Esophagus muscularis mucosa (tissue), 4 donors: ENCODE data around the gene FMN1.

Source experiments
- EP300 ChIP-seq: sonication (generic); formaldehyde crosslinking; IDR thresholded peaks from one replicate; pipeline ENCODE4 v1.6.1; 2017; ENCODE audit warnings: antibody characterized with exemption
- POLR2AphosphoS5 ChIP-seq, 2 donors: sonication (generic); formaldehyde crosslinking; IDR thresholded peaks; one replicate each; pipeline ENCODE4 v1.6.1; 2017; ENCODE audit warnings: antibody characterized with exemption in 2 of 2
- TF ChIP-seq, protein P1 (sequence below), 3 experiments: fragments of 200-600 bp in 2 of 3; fragments of 450-650 bp in 1 of 3; sonication (generic) in 2 of 3; IDR thresholded peaks; one replicate each; pipeline ENCODE4 v1.5.1; 2017 to 2019; ENCODE audit warnings: antibody characterized with exemption in 3 of 3, mild to moderate bottlenecking in 2 of 3, moderate library complexity in 1 of 3

GRCh38 chr15:32825219-32825618 lies 369.3 kb downstream of the FMN1 start:
- TF ChIP-seq, protein P1, sequence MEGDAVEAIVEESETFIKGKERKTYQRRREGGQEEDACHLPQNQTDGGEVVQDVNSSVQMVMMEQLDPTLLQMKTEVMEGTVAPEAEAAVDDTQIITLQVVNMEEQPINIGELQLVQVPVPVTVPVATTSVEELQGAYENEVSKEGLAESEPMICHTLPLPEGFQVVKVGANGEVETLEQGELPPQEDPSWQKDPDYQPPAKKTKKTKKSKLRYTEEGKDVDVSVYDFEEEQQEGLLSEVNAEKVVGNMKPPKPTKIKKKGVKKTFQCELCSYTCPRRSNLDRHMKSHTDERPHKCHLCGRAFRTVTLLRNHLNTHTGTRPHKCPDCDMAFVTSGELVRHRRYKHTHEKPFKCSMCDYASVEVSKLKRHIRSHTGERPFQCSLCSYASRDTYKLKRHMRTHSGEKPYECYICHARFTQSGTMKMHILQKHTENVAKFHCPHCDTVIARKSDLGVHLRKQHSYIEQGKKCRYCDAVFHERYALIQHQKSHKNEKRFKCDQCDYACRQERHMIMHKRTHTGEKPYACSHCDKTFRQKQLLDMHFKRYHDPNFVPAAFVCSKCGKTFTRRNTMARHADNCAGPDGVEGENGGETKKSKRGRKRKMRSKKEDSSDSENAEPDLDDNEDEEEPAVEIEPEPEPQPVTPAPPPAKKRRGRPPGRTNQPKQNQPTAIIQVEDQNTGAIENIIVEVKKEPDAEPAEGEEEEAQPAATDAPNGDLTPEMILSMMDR (IDR thresholded peaks at IDR 0.05): no peak
- TF ChIP-seq POLR2AphosphoS5 (IDR thresholded peaks at IDR 0.05) (no peak), EP300 (no peak)
